NCI-H2227 (cell line): ENCODE data around the gene MIA2.
"Not testable (repeated sequence)": the region's sequence is repeated elsewhere in the genome, so short reads cannot be mapped to it uniquely, and the experiment has no call there.

Experiments used
- DNase-seq: peaks from one replicate; lab custom pipeline; 2025; ENCODE audit not compliant: unreplicated experiment; lab: John Stamatoyannopoulos, UW

Gene MIA2

GRCh38 chr14:39233680-39234326 is at the start of gene MIA2:
MIA2 (plus strand) TSS chr14:39233915; CDS start chr14:39234115, 200 bp downstream.
- no peak for DNase-seq

GRCh38 chr14:39184628-39185255 is 49.0 kb upstream of the MIA2 start:
- DNase-seq = no peak

GRCh38 chr14:39185256-39186049 is 48.3 kb upstream of the MIA2 start:
- DNase-seq = no peak

GRCh38 chr14:39186941-39187525 is 46.7 kb upstream of the MIA2 start:
- no peak for DNase-seq

GRCh38 chr14:39203659-39204606 is 29.8 kb upstream of the MIA2 start:
- DNase-seq = no peak

- DNase-seq = not testable (repeated sequence)
These were observed 26.3 kb upstream of the MIA2 start for GRCh38 chr14:39207430-39207829.

GRCh38 chr14:39211109-39211741 is 22.5 kb upstream of the MIA2 start:
- DNase-seq = no peak

GRCh38 chr14:39212034-39212433 is 21.7 kb upstream of the MIA2 start:
- DNase-seq = no peak

- no peak for DNase-seq
These were observed 21.0 kb upstream of the MIA2 start for GRCh38 chr14:39212693-39213092.

- no peak for DNase-seq
These were observed 16.4 kb upstream of the MIA2 start for GRCh38 chr14:39217214-39217879.

GRCh38 chr14:39218171-39218769 is 15.4 kb upstream of the MIA2 start:
- DNase-seq = no peak

- no peak for DNase-seq
These were observed 14.6 kb upstream of the MIA2 start for GRCh38 chr14:39219075-39219499.

- not testable (repeated sequence) for DNase-seq
These were observed 13.2 kb upstream of the MIA2 start for GRCh38 chr14:39220473-39220872.

- DNase-seq = no peak
These were observed 5.7 kb upstream of the MIA2 start for GRCh38 chr14:39228044-39228443.

GRCh38 chr14:39228509-39229221 is 5.0 kb upstream of the MIA2 start:
- no peak for DNase-seq

GRCh38 chr14:39229222-39229543 is 4.5 kb upstream of the MIA2 start:
- no peak for DNase-seq

GRCh38 chr14:39229601-39230110 is 4.1 kb upstream of the MIA2 start:
- DNase-seq = no peak

GRCh38 chr14:39230416-39231035 is 3.2 kb upstream of the MIA2 start:
- DNase-seq = no peak
